PC-9 (cell line): ENCODE measurements around the gene NAA15. TPM values are rescaled to one million over a fixed set of nuclear protein-coding genes. Genes with fewer than 3 reads are reported as not detected.
"Not testable (repeated sequence)": the region's sequence is repeated elsewhere in the genome, so short reads cannot be mapped to it uniquely, and the experiment has no call there.

Experiments used
- BruUV-seq: library from RNA; stranded (reverse); fragments of 400-500 nt; replicated peaks from 2 replicates; lab custom pipeline; 2021; lab: Mats Ljungman, UMichigan
- CTCF ChIA-PET: fragments of 300-600 bp; sonication (Branson Sonifier 250); formaldehyde crosslinking; loops from one replicate; lab custom pipeline; 2022; ENCODE audit warnings: antibody characterized with exemption; lab: Charles Lee
- POLR2A ChIA-PET: fragments of 300-600 bp; sonication (Branson Sonifier 250); formaldehyde crosslinking; loops from one replicate; lab custom pipeline; 2022; ENCODE audit warnings: antibody characterized with exemption; ENCODE audit not compliant: unreplicated experiment; lab: Charles Lee
- DNase-seq, 2 experiments: peaks; one replicate each; pipeline versions ENCODE4 v3.0.0 to v3.0.0-alpha.2; 2015 to 2022; ENCODE audit warnings: mixed read lengths in 1 of 2
- H2AFZ ChIP-seq: fragments of 200-600 bp; sonication (generic); 2 replicates; pipeline ENCODE4 v1.8.1; 2017; ENCODE audit warnings: antibody characterized with exemption
- H3F3A ChIP-seq: fragments of 200-600 bp; sonication (generic); 2 replicates; pipeline ENCODE4 v1.8.1; 2017; ENCODE audit warnings: antibody characterized with exemption, mild to moderate bottlenecking, low read depth; ENCODE audit not compliant: insufficient read depth
- H3K27ac ChIP-seq: fragments of 200-600 bp; sonication (generic); 2 replicates; pipeline ENCODE4 v1.6.1; 2016; ENCODE audit warnings: mixed run types
- H3K27me3 ChIP-seq: fragments of 200-600 bp; sonication (generic); 2 replicates; pipeline ENCODE4 v1.6.1; 2016; ENCODE audit warnings: low read depth, mixed run types; ENCODE audit not compliant: insufficient read depth
- H3K36me3 ChIP-seq: fragments of 200-600 bp; sonication (generic); 2 replicates; pipeline ENCODE4 v1.6.1; 2016; ENCODE audit warnings: low read depth, mixed run types
- H3K4me1 ChIP-seq: fragments of 200-600 bp; sonication (generic); replicated peaks from 2 replicates; pipeline ENCODE4 v1.6.1; 2016; ENCODE audit warnings: mixed run types; ENCODE audit not compliant: insufficient read depth
- H3K4me2 ChIP-seq: fragments of 200-600 bp; sonication (generic); 2 replicates; pipeline ENCODE4 v1.6.1; 2017; ENCODE audit warnings: mixed run types
- H3K4me3 ChIP-seq: fragments of 200-600 bp; sonication (generic); 2 replicates; pipeline ENCODE4 v1.6.1; 2016; ENCODE audit warnings: mixed run types
- H3K79me2 ChIP-seq: fragments of 200-600 bp; sonication (generic); 2 replicates; pipeline ENCODE4 v1.6.1; 2017; ENCODE audit warnings: low read depth, mixed run types
- H3K9me2 ChIP-seq: fragments of 200-600 bp; sonication (generic); 2 replicates; pipeline ENCODE4 v1.8.1; 2017; ENCODE audit warnings: mild to moderate bottlenecking; ENCODE audit not compliant: insufficient read depth
- H3K9me3 ChIP-seq: fragments of 200-600 bp; sonication (generic); 2 replicates; pipeline ENCODE4 v1.8.1; 2016; ENCODE audit warnings: low read depth; ENCODE audit not compliant: insufficient read depth
- H4K20me1 ChIP-seq: fragments of 200-600 bp; sonication (generic); 2 replicates; pipeline ENCODE4 v1.8.1; 2017; ENCODE audit not compliant: insufficient read depth
- EZH2 ChIP-seq: fragments of 200-600 bp; sonication (generic); IDR thresholded peaks from 2 replicates; pipeline ENCODE4 v1.8.0; 2017; ENCODE audit warnings: antibody characterized with exemption, low read depth
- intact Hi-C: fragments of 100-400 bp; cut with micrococcal nuclease; formaldehyde crosslinking; loops from one replicate; pipeline ENCODE4 v1.10.0; 2022; ENCODE audit not compliant: unreplicated experiment
- total RNA-seq: library from RNA; stranded (reverse); gene quantifications from 2 replicates; pipeline ENCODE4 v1.2.3, GENCODE V29; 2021
- TF ChIP-seq, protein P1 (sequence below): fragments of 200-600 bp; sonication (generic); conservative IDR thresholded peaks from 2 replicates; pipeline ENCODE4 v1.6.1; 2017; ENCODE audit warnings: mixed run types, antibody characterized with exemption, mild to moderate bottlenecking, moderate library complexity

NAA15 gene
- total RNA-seq, 1 experiment from 2014 or later = 43.8 TPM

DNA sequence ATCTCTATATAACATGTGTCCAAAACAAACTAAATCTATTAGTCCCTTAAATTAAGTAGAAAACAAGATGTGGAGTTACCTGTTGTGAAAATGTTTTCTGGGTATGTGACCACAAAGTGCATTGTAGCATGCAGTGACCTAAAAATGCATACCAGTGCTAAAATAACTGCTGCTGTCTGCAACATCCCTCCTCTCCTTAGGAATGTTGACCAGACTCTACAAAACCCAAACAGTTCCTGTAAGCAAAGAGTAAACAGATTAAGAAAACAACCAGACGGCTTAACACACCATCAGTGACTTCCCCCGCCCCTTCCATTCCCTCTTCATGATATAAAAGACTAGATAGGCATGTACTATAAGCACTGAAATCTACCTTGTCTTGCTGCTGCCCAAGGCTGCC, 136.8 kb downstream of the NAA15 start:
- Histone ChIP-seq H2AFZ (no peak overlapping the region), H3K4me1 (no peaks in the 10 kb centered on the region), H3K36me3 (peaks cover 7% of the 10 kb centered on the region; the same call in 1 of the 2 replicates), H3K27me3 (no peaks in the 10 kb centered on the region), H3K27ac (no peak overlapping the region), H3K9me3 (0 out of 2 replicates have a peak, but pooled peaks cover 4% of the 10 kb centered on the region), H3K4me2 (no peak overlapping the region), H3K4me3 (no peak overlapping the region), H3K9me2 (no peaks in the 10 kb centered on the region), H3K79me2 (no peaks in the 10 kb centered on the region), H3F3A (no peaks in the 10 kb centered on the region), H4K20me1 (no peaks in the 10 kb centered on the region)
- POLR2A ChIA-PET = no interaction called here
- no TSS peak for BruUV-seq
- TF ChIP-seq, protein P1, sequence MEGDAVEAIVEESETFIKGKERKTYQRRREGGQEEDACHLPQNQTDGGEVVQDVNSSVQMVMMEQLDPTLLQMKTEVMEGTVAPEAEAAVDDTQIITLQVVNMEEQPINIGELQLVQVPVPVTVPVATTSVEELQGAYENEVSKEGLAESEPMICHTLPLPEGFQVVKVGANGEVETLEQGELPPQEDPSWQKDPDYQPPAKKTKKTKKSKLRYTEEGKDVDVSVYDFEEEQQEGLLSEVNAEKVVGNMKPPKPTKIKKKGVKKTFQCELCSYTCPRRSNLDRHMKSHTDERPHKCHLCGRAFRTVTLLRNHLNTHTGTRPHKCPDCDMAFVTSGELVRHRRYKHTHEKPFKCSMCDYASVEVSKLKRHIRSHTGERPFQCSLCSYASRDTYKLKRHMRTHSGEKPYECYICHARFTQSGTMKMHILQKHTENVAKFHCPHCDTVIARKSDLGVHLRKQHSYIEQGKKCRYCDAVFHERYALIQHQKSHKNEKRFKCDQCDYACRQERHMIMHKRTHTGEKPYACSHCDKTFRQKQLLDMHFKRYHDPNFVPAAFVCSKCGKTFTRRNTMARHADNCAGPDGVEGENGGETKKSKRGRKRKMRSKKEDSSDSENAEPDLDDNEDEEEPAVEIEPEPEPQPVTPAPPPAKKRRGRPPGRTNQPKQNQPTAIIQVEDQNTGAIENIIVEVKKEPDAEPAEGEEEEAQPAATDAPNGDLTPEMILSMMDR = no peak
- TF ChIP-seq EZH2 = no peak
- intact Hi-C loops = no loop called here
- no peak for DNase-seq
- CTCF ChIA-PET = no interaction called here

DNA sequence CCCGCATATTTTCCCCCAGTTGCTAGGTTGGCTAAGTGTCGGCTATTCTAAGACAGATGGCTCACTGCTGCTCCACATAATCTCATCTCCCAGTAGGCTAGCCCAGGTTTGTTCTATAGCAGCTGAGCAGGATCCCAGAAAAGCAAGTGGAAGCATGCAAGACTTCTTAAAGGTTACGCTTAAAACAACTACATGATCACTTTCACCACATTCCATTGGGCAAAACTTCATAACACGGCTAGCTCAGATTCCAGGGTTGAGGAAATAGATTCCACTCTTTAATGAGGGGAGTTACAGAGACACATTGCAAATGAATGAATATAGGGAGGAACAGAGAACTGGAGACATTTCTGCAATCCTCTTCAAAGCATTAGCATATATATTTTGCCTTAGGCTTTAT, 139.7 kb downstream of the NAA15 start:
- Histone ChIP-seq H3K4me3 (no peak overlapping the region), H3F3A (no peaks in the 10 kb centered on the region), H3K27ac (no peak overlapping the region), H3K79me2 (no peaks in the 10 kb centered on the region), H3K36me3 (peaks cover 7% of the 10 kb centered on the region; the same call in 1 of the 2 replicates), H3K9me3 (0 out of 2 replicates have a peak, but pooled peaks cover 4% of the 10 kb centered on the region), H3K4me1 (no peaks in the 10 kb centered on the region), H3K27me3 (no peaks in the 10 kb centered on the region), H3K4me2 (no peak overlapping the region), H3K9me2 (no peaks in the 10 kb centered on the region), H4K20me1 (no peaks in the 10 kb centered on the region), H2AFZ (no peak overlapping the region)
- no peak for DNase-seq
- ChIA-PET POLR2A (no interaction called here), CTCF (no interaction called here)
- TF ChIP-seq, protein P1 = no peak
- no peak for TF ChIP-seq EZH2
- BruUV-seq = no TSS peak
- intact Hi-C loops = no loop called here

DNA sequence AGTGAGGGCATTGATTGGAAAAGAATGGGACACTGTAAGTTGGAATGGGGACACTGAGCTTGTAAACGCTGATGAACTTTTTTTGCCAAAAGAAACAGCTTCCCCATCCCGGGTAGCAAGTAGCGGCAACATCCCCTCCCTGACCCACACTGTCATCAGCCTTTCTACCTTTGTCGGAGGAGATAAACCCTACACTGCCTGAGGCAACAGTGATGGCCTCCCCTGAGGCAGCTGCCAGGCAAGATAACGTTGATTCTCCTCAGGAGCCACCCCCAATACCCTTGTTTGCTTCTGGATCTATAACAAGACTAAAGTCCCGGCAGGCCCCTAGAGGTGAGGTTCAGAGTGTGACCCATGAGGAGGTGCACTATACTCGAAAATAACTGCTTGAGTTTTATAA, 142.4 kb downstream of the NAA15 start:
- Histone ChIP-seq H3K9me3 (no peaks in the 10 kb centered on the region), H3K4me3 (no peak overlapping the region), H3K4me1 (no peaks in the 10 kb centered on the region), H3K9me2 (no peaks in the 10 kb centered on the region), H3K27ac (no peak overlapping the region), H2AFZ (no peak overlapping the region), H3F3A (no peaks in the 10 kb centered on the region), H3K4me2 (no peak overlapping the region), H3K79me2 (no peaks in the 10 kb centered on the region), H3K36me3 (no peaks in the 10 kb centered on the region), H4K20me1 (no peaks in the 10 kb centered on the region), H3K27me3 (no peaks in the 10 kb centered on the region)
- intact Hi-C loops = no loop called here
- TF ChIP-seq, protein P1 = no peak
- TF ChIP-seq EZH2 = no peak
- CTCF ChIA-PET = no interaction called here
- DNase-seq = no peak
- POLR2A ChIA-PET = no interaction called here
- no TSS peak for BruUV-seq

DNA sequence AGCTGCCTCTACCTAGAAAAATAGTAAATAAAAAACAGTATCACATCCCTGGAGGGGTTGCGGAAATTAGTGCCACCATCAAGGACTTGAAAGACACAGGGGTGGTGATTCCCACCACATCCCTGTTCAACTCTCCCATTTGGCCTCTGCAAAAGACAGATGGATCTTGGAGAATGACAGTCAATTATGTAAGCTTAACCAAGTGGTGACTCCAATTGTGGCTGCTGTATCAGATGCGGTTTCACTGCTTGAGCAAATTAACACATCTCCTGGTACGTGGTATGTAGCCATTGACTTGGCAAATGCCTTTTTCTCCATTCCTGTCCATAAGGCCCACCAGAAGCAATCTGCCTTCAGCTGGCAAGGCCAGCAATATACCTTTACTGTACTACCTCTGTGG, 143.6 kb downstream of the NAA15 start:
- H3K79me2 ChIP-seq, CTCF ChIA-PET, H3K4me3 ChIP-seq, BruUV-seq, POLR2A ChIA-PET, H4K20me1 ChIP-seq, H2AFZ ChIP-seq, H3K9me3 ChIP-seq, H3K4me2 ChIP-seq, H3K27me3 ChIP-seq, H3K27ac ChIP-seq, H3K4me1 ChIP-seq, intact Hi-C loops, H3K9me2 ChIP-seq, DNase-seq, H3K36me3 ChIP-seq, H3F3A ChIP-seq: not testable (repeated sequence)

DNA sequence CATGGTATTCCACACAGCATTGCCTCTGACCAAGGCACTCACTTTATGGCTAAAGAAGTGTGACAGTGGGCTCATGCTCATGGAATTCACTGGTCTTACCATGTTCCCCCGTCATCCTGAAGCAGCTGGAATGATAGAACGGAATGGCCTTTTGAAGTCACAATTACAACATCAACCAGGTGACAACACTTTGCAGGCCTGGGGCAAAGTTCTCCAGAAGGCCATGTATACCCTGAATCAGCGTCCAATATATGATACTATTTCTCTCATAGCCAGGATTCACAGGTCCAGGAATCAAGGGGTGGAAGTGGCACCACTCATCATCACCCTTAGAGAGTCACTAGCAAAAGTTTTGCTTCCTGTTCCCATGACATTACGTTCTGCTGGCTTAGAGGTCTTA, 145.8 kb downstream of the NAA15 start:
- BruUV-seq, H3K27me3 ChIP-seq, H3K9me3 ChIP-seq, intact Hi-C loops, H3K9me2 ChIP-seq, H3K27ac ChIP-seq, DNase-seq, H4K20me1 ChIP-seq, CTCF ChIA-PET, POLR2A ChIA-PET, H3K4me2 ChIP-seq, H3K36me3 ChIP-seq, H3F3A ChIP-seq, H3K4me1 ChIP-seq, H3K4me3 ChIP-seq, H2AFZ ChIP-seq: not testable (repeated sequence)
- peaks cover 15% of the 10 kb centered on the region for H3K79me2 ChIP-seq
